ENCODE measurements around the gene TNS3. TPM values are rescaled to one million over a fixed set of nuclear protein-coding genes. Genes with fewer than 3 reads are reported as not detected.

The TNS3 gene
- polyA plus RNA-seq, 1 of the 3 experiments (the other 2 are of a cell fraction), result 72.3 TPM

GRCh38 chr7:47591655-47592572, 10.0 kb upstream of the TNS3 start:
- Histone ChIP-seq H3K4me3 (ENCODE audit: low read depth in 2 of 2, low read length in 1 of 2) (no peak overlapping the region), H3K4me1 (ENCODE audit: control insufficient read depth in 1 of 2, insufficient read depth in 2 of 2, low read depth in 1 of 2, low read length in 1 of 2) (no peaks in the 10 kb centered on the region; a peak in 1 of 4 replicates), H3F3A (replicated peaks; ENCODE audit: insufficient read depth) (no peaks in the 10 kb centered on the region), H2AFZ (ENCODE audit: low read depth) (no peak overlapping the region), H3K4me2 (no peak overlapping the region), H4K20me1 (ENCODE audit: insufficient read depth) (no peaks in the 10 kb centered on the region), H3K27ac (ENCODE audit: low read depth in 2 of 2, low read length in 1 of 2) (peak overlapping the region in 1 of 2 experiments; percentile 63; a peak in 1 of 4 replicates), H3K9me2 (no peaks in the 10 kb centered on the region), H3K9ac (no peak overlapping the region), H3K9me3 (peaks cover 10% of the 10 kb centered on the region; the same call in 1 of the 2 replicates), H3K36me3 (replicated peaks in 1 of 2; ENCODE audit: control insufficient read depth in 1 of 2, insufficient read depth in 2 of 2, low read length in 1 of 2) (no peaks in the 10 kb centered on the region), H3K79me2 (ENCODE audit: insufficient read depth) (no peaks in the 10 kb centered on the region), H3K27me3 (ENCODE audit: insufficient read depth) (no peaks in the 10 kb centered on the region)
- no peak for TF ChIP-seq USF1 (IDR thresholded peaks at IDR 0.05; ENCODE audit: borderline replicate concordance, low read depth)
- no peak for DNase-seq
- POLR2A ChIA-PET, result no interaction called here
- CTCF ChIA-PET, result interaction anchor here (0.5 to 2.0 kb wide), 5 partner anchors 10 to 326 kb away, joined by 3 to 6 read pairs (median 3); no protein-coding TSS in a partner anchor
- WGBS (ENCODE audit: low lambda C conversion rate), result 70% methylated on average over 17 of the region's 17 CpGs

GRCh38 chr7:47591089-47591654, 9.3 kb upstream of the TNS3 start:
- no peaks in the 10 kb centered on the region for H3K79me2 ChIP-seq (ENCODE audit: insufficient read depth)
- H3K4me2 ChIP-seq, result no peak overlapping the region
- peak overlapping the region in 1 of 2 experiments; percentile 63; a peak in 1 of 4 replicates for H3K27ac ChIP-seq (ENCODE audit: low read depth in 2 of 2, low read length in 1 of 2)
- H3K27me3 ChIP-seq (ENCODE audit: insufficient read depth), result no peaks in the 10 kb centered on the region
- POLR2A ChIA-PET, result no interaction called here
- no peaks in the 10 kb centered on the region; a peak in 1 of 4 replicates for H3K4me1 ChIP-seq (ENCODE audit: control insufficient read depth in 1 of 2, insufficient read depth in 2 of 2, low read depth in 1 of 2, low read length in 1 of 2)
- no peak for TF ChIP-seq NRF1 (IDR thresholded peaks at IDR 0.05; ENCODE audit: low read depth, low read length)
- no peak for TF ChIP-seq REST (IDR thresholded peaks at IDR 0.05; ENCODE audit: low read depth, low read length)
- no peak for TF ChIP-seq ZBTB33 (IDR thresholded peaks at IDR 0.05; ENCODE audit: borderline replicate concordance, low read depth)
- no peak for TF ChIP-seq IRF3 (IDR thresholded peaks at IDR 0.05; ENCODE audit: low read depth, low read length)
- no peak for TF ChIP-seq TAF1 (IDR thresholded peaks at IDR 0.05; ENCODE audit: borderline replicate concordance, low read depth, low read length)
- no peak for TF ChIP-seq RXRA (IDR thresholded peaks at IDR 0.05; ENCODE audit: borderline replicate concordance, low read depth)
- no peak for TF ChIP-seq PBX3 (IDR thresholded peaks at IDR 0.05)
- no peak for TF ChIP-seq FOSL2 (IDR thresholded peaks at IDR 0.05; ENCODE audit: borderline replicate concordance, low read depth)
- TF ChIP-seq RAD21 (IDR thresholded peaks at IDR 0.05; ENCODE audit: low read length), result no peak
- TF ChIP-seq GATA2 (CRISPR knock-in tag; IDR thresholded peaks at IDR 0.05), result no peak
- TF ChIP-seq RCOR1 (IDR thresholded peaks at IDR 0.05; ENCODE audit: low read length), result no peak
- no peak for TF ChIP-seq NFIC (IDR thresholded peaks at IDR 0.05; ENCODE audit: borderline replicate concordance)
- TF ChIP-seq SIN3A (IDR thresholded peaks at IDR 0.05; ENCODE audit: borderline replicate concordance, low read depth, low read length), result no peak
- TF ChIP-seq TEAD4 (IDR thresholded peaks at IDR 0.05; ENCODE audit: borderline replicate concordance, insufficient read depth), result no peak
- TF ChIP-seq MEF2A (IDR thresholded peaks at IDR 0.05; ENCODE audit: borderline replicate concordance, low read depth), result no peak
- no peaks in the 10 kb centered on the region for H3K36me3 ChIP-seq (replicated peaks in 1 of 2; ENCODE audit: control insufficient read depth in 1 of 2, insufficient read depth in 2 of 2, low read length in 1 of 2)
- no peak overlapping the region for H3K9ac ChIP-seq
- no peak overlapping the region for H3K4me3 ChIP-seq (ENCODE audit: low read depth in 2 of 2, low read length in 1 of 2)
- no peak for DNase-seq
- no peak overlapping the region for H2AFZ ChIP-seq (ENCODE audit: low read depth)
- CTCF ChIA-PET, result interaction anchor here (0.5 to 1.5 kb wide), 5 partner anchors 10 to 325 kb away, joined by 3 to 5 read pairs (median 3); no protein-coding TSS in a partner anchor
- 87% methylated on average over 8 of the region's 8 CpGs for WGBS (ENCODE audit: low lambda C conversion rate)
- H3K9me2 ChIP-seq, result no peaks in the 10 kb centered on the region
- peaks cover 4% of the 10 kb centered on the region; the same call in 1 of the 2 replicates for H3K9me3 ChIP-seq
- H3F3A ChIP-seq (replicated peaks; ENCODE audit: insufficient read depth), result no peaks in the 10 kb centered on the region
- no peaks in the 10 kb centered on the region for H4K20me1 ChIP-seq (ENCODE audit: insufficient read depth)

Data from SK-N-SH (cell line).